ENCODE data around the gene AP2B1.

DNA sequence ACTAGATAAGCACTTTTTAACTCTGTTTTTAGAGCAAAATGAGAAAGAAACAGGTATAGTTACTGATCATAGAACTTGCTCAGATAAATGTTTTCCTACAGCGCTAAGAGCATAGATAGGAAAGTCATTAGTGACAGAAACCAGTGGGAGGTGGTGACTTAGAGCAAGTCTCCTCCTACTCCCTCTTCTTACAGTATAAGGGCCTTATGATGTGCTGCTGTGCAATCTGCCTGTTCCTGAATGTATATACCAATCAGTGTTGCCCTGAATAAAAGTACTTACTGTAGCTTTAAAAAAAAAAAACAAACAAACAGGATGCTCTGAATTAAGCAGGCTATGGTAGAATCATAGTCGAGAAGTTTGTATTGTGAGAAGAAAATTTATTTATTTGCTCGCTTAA, 121.0 kb downstream of the AP2B1 start:
- TF ChIP-seq, protein P1, sequence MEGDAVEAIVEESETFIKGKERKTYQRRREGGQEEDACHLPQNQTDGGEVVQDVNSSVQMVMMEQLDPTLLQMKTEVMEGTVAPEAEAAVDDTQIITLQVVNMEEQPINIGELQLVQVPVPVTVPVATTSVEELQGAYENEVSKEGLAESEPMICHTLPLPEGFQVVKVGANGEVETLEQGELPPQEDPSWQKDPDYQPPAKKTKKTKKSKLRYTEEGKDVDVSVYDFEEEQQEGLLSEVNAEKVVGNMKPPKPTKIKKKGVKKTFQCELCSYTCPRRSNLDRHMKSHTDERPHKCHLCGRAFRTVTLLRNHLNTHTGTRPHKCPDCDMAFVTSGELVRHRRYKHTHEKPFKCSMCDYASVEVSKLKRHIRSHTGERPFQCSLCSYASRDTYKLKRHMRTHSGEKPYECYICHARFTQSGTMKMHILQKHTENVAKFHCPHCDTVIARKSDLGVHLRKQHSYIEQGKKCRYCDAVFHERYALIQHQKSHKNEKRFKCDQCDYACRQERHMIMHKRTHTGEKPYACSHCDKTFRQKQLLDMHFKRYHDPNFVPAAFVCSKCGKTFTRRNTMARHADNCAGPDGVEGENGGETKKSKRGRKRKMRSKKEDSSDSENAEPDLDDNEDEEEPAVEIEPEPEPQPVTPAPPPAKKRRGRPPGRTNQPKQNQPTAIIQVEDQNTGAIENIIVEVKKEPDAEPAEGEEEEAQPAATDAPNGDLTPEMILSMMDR (IDR thresholded peaks at IDR 0.05; ENCODE audit: low read depth, low read length, poor library complexity, severe bottlenecking), result no peak
- no peak for TF ChIP-seq EZH2phosphoT487 (IDR thresholded peaks at IDR 0.05; ENCODE audit: borderline replicate concordance, low read length)

Measured in DOHH2 (cell line).